COLO829 (cell line): ENCODE data around the gene NLE1.
A peak's percentile ranks its signal among the peaks of the same experiment; 100 is the strongest.

Experiments
- DNase-seq: peaks from one replicate; pipeline ENCODE4 v3.0.0; 2012; ENCODE audit warnings: low spot score

NLE1 gene

GRCh38 chr17:35086164-35086563 is 55.9 kb downstream of the NLE1 start:
- DNase-seq, result no peak

- DNase-seq, result no peak
Observed at GRCh38 chr17:35084987-35085386, 57.1 kb downstream of the NLE1 start.

- peak; percentile 46 for DNase-seq
Observed at GRCh38 chr17:35083071-35083470, 59.0 kb downstream of the NLE1 start.

- peak; percentile 81 for DNase-seq
Observed at GRCh38 chr17:35082073-35082657, 59.9 kb downstream of the NLE1 start.

GRCh38 chr17:35081638-35082037 is 60.5 kb downstream of the NLE1 start:
- no peak for DNase-seq

- DNase-seq, result no peak
Observed at GRCh38 chr17:35080536-35080935, 61.6 kb downstream of the NLE1 start.

GRCh38 chr17:35079547-35080423 is 62.3 kb downstream of the NLE1 start:
- DNase-seq, result no peak
